ENCODE data around the gene RHEB. TPM values are rescaled to one million over a fixed set of nuclear protein-coding genes. Genes with fewer than 3 reads are reported as not detected.

Gene RHEB
- total RNA-seq, 1 experiment from 2014 or later: 135 TPM

GRCh38 chr7:151490456-151491105 lies 29.1 kb downstream of the RHEB start:
- H3K4me3 Mint-ChIP-seq (ENCODE audit: unreplicated experiment): no peak overlapping the region
- CTCF ChIA-PET: interaction anchor here (0.6 to 1.7 kb wide), 5 partner anchors 30 to 127 kb away, joined by 3 to 7 read pairs (median 4); no protein-coding TSS in a partner anchor
- TSS peak; percentile 14 for BruUV-seq (replicated peaks)

GRCh38 chr7:151489498-151489897 lies 30.2 kb downstream of the RHEB start:
- no peaks in the 10 kb centered on the region for H3K27me3 Mint-ChIP-seq (ENCODE audit: insufficient read depth, unreplicated experiment)
- H3K9me3 Mint-ChIP-seq (ENCODE audit: unreplicated experiment): no peaks in the 10 kb centered on the region
- H3K27ac Mint-ChIP-seq (ENCODE audit: low read depth, unreplicated experiment): no peak overlapping the region
- H3K4me1 Mint-ChIP-seq (ENCODE audit: insufficient read depth, unreplicated experiment): peaks cover 27% of the 10 kb centered on the region
- H3K36me3 Mint-ChIP-seq (ENCODE audit: insufficient read depth, unreplicated experiment): peaks cover 43% of the 10 kb centered on the region
- DNase-seq (ENCODE audit: unreplicated experiment): no peak
- ChIA-PET CTCF (interaction anchor here (0.6 to 1.3 kb wide), 2 partner anchors 10 to 40 kb away, joined by 3 to 4 read pairs; no protein-coding TSS in a partner anchor), POLR2A (interaction anchor here (1.0 to 3.9 kb wide), 3 partner anchors 14 to 29 kb away, joined by 6 to 21 read pairs (median 15); partner anchors contain the start of gene RHEB)
- no peak overlapping the region for H3K4me3 Mint-ChIP-seq (ENCODE audit: unreplicated experiment)
- BruUV-seq (replicated peaks): no TSS peak
- intact Hi-C loops (cut with micrococcal nuclease): no loop called here
- no peak for TF ChIP-seq CTCF (IDR thresholded peaks at IDR 0.05; ENCODE audit: unreplicated experiment)

More at GRCh38 chr7:151490456-151491105, 29.1 kb downstream of the RHEB start:
- Mint-ChIP-seq H3K27ac (ENCODE audit: low read depth, unreplicated experiment) (peak overlapping the region; percentile 35), H3K9me3 (ENCODE audit: unreplicated experiment) (no peaks in the 10 kb centered on the region), H3K36me3 (ENCODE audit: insufficient read depth, unreplicated experiment) (peaks cover 41% of the 10 kb centered on the region), H3K27me3 (ENCODE audit: insufficient read depth, unreplicated experiment) (no peaks in the 10 kb centered on the region), H3K4me1 (ENCODE audit: insufficient read depth, unreplicated experiment) (peaks cover 29% of the 10 kb centered on the region)
- intact Hi-C loops (cut with micrococcal nuclease): loop anchor here (1.0 kb wide), 1 partner anchor 28 kb away; no protein-coding TSS in a partner anchor
- no peak for DNase-seq (ENCODE audit: unreplicated experiment)
- TF ChIP-seq CTCF (IDR thresholded peaks at IDR 0.05; ENCODE audit: unreplicated experiment): no peak
- POLR2A ChIA-PET: interaction anchor here (0.7 to 3.9 kb wide), 7 partner anchors 9 to 206 kb away, joined by 3 to 21 read pairs (median 5); partner anchors contain the start of gene RHEB

- H3K4me3 Mint-ChIP-seq (ENCODE audit: unreplicated experiment): no peak overlapping the region
- intact Hi-C loops (cut with micrococcal nuclease): no loop called here
- no peak for TF ChIP-seq CTCF (IDR thresholded peaks at IDR 0.05; ENCODE audit: unreplicated experiment)
- peaks cover 57% of the 10 kb centered on the region for H3K36me3 Mint-ChIP-seq (ENCODE audit: insufficient read depth, unreplicated experiment)
- DNase-seq (ENCODE audit: unreplicated experiment): no peak
- no peak overlapping the region for H3K27ac Mint-ChIP-seq (ENCODE audit: low read depth, unreplicated experiment)
- H3K27me3 Mint-ChIP-seq (ENCODE audit: insufficient read depth, unreplicated experiment): no peaks in the 10 kb centered on the region
- POLR2A ChIA-PET: interaction anchor here (0.7 to 3.9 kb wide), 4 partner anchors 18 to 115 kb away, joined by 3 to 21 read pairs (median 3); no protein-coding TSS in a partner anchor
- peaks cover 21% of the 10 kb centered on the region for H3K4me1 Mint-ChIP-seq (ENCODE audit: insufficient read depth, unreplicated experiment)
- BruUV-seq (replicated peaks): no TSS peak
- CTCF ChIA-PET: interaction anchor here (0.5 to 1.1 kb wide), 4 partner anchors 10 to 120 kb away, joined by 3 to 4 read pairs (median 3); no protein-coding TSS in a partner anchor
- H3K9me3 Mint-ChIP-seq (ENCODE audit: unreplicated experiment): no peaks in the 10 kb centered on the region
These were observed 31.6 kb downstream of the RHEB start for GRCh38 chr7:151488096-151488495.

GRCh38 chr7:151487228-151487627 lies 32.5 kb downstream of the RHEB start:
- CTCF ChIA-PET: interaction anchor here (1.1 kb wide), 1 partner anchor 26 kb away, joined by 3 read pairs; no protein-coding TSS in a partner anchor
- BruUV-seq (replicated peaks): no TSS peak

More at GRCh38 chr7:151487228-151487627, 32.5 kb downstream of the RHEB start:
- H3K27ac Mint-ChIP-seq (ENCODE audit: low read depth, unreplicated experiment): peak overlapping the region; percentile 79
- POLR2A ChIA-PET: interaction anchor here (0.7 kb wide), 1 partner anchor 18 kb away, joined by 3 read pairs; no protein-coding TSS in a partner anchor
- TF ChIP-seq CTCF (IDR thresholded peaks at IDR 0.05; ENCODE audit: unreplicated experiment): no peak
- no peaks in the 10 kb centered on the region for H3K9me3 Mint-ChIP-seq (ENCODE audit: unreplicated experiment)
- H3K4me1 Mint-ChIP-seq (ENCODE audit: insufficient read depth, unreplicated experiment): peaks cover 24% of the 10 kb centered on the region
- intact Hi-C loops (cut with micrococcal nuclease): no loop called here
- peaks cover 65% of the 10 kb centered on the region for H3K36me3 Mint-ChIP-seq (ENCODE audit: insufficient read depth, unreplicated experiment)
- no peak for DNase-seq (ENCODE audit: unreplicated experiment)
- no peaks in the 10 kb centered on the region for H3K27me3 Mint-ChIP-seq (ENCODE audit: insufficient read depth, unreplicated experiment)
- no peak overlapping the region for H3K4me3 Mint-ChIP-seq (ENCODE audit: unreplicated experiment)
